Measurements from ENCODE around the gene CFL2.
"Not testable (repeated sequence)": the region's sequence is repeated elsewhere in the genome, so short reads cannot be mapped to it uniquely, and the experiment has no call there.

CFL2 gene

DNA sequence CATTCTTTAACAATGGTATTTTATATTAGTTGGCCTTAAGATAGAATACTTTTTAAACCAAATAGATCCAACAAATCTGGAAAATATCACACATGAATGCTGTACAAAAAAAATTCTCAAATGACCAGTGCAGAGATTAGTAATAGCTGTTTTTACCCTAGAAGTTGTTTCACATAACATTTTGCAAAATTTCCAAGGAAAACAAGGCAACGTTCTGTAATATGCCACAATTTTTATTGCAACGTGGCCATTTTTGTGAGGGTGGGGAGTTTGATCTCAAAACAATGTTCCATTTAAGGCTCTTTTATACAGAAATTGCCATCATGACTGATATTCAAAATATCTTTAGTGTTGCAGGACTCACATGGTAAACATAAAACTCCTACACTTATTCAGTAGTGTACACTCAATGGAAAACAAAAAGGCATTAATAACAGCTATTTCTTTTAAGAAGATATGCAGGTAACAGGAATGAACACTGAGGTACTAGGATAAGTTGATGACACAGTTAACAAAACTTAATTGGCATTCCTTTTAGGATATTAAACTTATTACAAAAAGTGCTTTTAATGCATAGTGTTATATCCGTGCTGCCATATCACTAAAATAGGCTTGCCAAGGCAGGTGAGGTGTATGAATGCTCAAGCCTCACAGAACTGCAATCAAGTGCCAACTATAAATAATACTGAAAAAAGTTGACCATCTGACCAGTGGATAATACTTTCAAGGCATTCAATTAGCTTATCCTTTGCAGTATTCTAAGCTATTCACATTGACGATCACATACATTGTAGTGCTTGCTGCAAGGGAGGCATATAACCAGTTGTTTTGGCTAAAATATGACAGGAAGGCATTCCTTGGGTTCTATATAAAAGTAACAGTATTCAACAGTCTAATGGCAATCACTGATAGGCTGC lies 2.3 kb downstream of the CFL2 start:
- peak in 1 of 51 donors; percentile 15 for DNase-seq

- DNase-seq = peak in 8 of 51 donors; percentile 2 to 61 (median 10)
Observed at GRCh38 chr14:34711169-34711568, 3.2 kb downstream of the CFL2 start.

GRCh38 chr14:34710744-34711143 lies 3.6 kb downstream of the CFL2 start:
- DNase-seq = no peak

- DNase-seq = peak in 1 of 51 donors; percentile 11
Observed at GRCh38 chr14:34710006-34710405, 4.4 kb downstream of the CFL2 start.

DNA sequence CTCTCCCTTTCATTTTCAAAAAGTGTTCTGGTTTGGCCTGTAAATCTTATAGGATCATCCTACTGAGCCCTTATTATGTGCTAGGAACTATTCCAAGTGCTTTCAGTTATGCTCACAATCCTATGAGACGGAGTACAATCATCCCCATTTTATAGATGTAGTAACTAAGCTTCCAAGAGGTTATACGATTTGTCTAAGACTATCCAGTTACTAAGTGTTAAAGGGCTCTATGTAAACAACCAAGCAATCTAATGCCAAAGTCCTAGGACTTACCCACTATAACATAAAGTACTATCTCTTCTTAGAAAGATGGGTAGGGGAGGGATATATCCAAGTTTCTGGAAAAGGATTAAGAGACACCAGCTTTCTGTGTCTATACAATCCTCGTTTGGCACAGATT lies 6.7 kb downstream of the CFL2 start:
- no peak for DNase-seq

DNA sequence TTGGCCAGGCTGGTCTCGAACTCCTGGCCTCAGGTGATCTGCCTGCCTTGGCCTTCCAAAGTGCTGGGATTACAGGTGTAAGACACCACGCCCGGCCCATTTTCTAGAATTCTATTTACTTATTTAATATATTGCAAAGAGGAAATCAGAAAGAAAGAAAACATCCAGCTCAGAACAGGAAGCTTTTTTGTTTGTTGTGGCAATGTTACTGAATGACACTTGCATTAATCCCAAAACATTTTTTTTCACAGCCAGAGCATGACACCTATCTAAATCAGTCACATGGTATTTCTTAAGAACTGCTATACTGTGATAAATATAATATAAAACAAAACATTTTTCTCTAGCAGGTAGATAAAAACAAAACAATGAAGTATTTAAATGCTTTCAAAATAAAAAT lies 12.6 kb downstream of the CFL2 start:
- no peak for DNase-seq

- DNase-seq = no peak
Observed at GRCh38 chr14:34700622-34701130, 13.7 kb downstream of the CFL2 start.

DNA sequence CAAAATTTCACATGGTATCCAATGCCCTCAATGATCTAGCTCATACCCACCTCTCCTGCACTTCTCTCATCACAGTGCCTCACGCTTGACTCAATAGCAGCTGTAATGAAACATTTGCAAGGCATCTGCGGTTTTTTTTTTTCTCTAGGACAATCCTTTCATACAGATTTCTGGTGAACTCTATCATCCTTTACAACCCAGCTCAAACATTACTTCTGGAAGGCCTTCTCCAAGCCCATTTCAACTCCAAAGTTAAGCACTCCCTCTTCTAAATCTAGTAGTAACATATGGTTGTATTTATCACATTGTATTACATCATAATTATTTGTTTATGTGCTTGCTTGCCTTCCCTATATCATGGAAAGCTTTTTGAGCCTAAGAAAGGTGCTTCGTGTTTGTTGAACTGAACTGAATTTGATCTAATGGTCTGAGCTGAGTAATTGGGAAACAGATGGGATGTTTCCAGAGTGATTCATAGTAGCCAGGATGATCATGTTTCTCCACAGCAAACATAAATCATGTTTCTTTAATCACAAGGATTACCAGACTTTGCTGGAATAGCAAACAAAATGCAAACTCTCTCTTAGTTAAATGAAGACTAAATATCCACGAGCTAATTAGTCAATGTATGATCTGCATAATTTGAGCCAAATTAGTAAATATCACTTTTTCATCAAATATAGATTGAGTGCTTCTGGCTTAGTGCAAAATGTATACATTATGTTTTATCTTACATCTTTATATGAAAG lies 14.3 kb downstream of the CFL2 start:
- no peak for DNase-seq

DNA sequence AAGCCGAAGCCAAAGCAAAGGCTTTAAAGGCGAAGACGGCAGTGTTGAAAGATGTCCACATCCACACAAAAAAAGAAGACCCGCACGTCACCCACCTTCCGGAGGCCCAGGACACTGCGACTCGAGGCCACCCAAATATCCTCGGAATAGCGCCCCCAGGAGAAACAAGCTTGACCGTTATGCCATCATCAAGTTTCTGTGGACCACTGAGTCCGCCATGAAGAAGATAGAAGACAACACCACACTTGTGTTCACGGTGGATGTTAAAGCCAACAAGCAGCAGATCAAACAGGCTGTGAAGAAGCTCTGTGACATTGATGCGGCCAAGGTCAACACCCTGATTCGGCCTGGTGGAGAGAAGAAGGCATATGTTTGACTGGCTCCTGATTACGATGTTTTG lies 20.2 kb downstream of the CFL2 start:
- not testable (repeated sequence) for DNase-seq

DNA sequence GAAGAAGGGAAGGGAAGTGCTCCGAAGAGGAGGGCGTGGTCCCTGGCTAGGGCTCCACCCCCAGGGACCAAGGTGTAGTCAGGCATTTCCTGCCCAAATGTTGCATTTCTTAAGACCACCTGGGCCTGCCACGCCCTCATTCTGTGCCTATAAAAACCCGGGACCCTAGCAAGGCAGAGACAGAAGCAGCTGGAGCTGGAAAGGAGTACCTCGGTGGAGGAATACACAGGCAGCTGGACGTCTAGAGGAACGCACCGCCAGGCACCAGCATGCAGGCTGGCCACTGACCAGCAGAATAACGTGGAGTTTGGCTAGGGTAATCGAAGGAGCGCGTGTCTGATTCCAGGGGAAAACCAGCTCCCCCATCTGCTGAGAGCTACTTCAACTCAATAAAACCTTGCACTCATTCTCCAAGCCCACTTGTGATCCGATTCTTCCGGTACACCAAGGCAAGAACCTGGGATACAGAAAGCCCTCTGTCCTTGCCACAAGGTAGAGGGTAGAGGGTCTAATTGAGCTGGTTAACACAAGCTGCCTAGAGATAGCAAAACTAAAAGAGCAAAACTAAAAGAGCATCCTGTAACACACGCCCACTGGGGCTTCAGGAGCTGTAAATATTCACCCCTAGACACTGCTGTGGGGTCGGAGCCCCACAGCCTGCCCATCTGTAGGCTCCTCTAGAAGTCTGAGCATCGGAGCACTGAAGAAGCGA lies 21.0 kb downstream of the CFL2 start:
- DNase-seq = peak in 2 of 51 donors; percentile 2 to 9

- DNase-seq = no peak
Observed at GRCh38 chr14:34692898-34693227, 21.5 kb downstream of the CFL2 start.

GRCh38 chr14:34692348-34692747 lies 22.0 kb downstream of the CFL2 start:
- no peak for DNase-seq

DNA sequence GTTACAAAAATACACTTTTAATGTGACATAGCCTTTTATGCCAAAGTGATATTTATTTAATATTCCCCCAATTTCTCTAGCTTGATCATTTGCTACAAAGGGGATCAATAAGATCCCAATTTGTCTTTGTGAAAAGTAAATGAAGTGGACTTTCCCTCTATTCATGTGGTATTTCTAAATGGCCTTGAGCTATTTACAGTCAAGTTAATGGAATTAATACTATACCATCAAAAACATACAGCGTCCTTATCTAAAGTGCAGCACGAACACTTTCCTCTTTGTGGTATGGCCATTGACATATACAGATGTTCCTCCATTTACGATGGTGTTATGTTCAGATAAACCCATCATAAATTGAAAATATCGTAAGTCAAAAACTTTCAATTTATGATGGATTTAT lies 23.2 kb downstream of the CFL2 start:
- DNase-seq = no peak

- no peak for DNase-seq
Observed at GRCh38 chr14:34688470-34689206, 25.8 kb downstream of the CFL2 start.

DNA sequence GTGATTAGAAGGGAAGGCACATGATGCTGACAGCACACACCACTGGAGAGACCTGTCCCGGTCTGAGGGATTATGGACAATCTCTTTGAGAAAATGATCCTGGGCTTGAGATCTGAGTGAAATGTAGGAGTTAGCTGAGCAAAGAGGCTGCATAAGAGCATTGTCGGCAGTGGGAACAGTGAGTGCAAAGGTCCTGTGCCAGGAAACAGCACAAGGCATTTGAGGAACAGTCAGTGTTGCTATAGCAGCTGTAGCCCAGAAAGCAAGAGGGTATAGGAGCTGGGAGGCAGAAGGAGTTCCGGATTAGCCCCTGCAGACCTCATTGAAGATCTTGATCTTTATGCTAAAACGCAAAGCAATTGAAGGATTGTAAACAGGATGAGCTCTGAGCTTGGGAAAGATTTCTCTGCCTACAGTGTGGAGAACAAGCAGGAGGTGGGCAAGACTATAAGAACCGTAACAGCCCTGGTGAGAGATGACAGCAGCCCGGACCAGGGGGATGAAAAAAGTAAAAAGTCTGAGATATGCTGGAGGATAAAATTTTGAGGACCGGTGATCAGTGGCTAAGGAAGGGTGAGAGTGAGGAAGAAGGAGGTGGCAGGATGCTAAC lies 28.5 kb downstream of the CFL2 start:
- DNase-seq = peak in 1 of 51 donors; percentile 8

- no peak for DNase-seq
Observed at GRCh38 chr14:34684578-34684977, 29.8 kb downstream of the CFL2 start.

GRCh38 chr14:34682787-34683321 lies 31.5 kb downstream of the CFL2 start:
- DNase-seq = no peak

GRCh38 chr14:34680806-34681479 lies 33.5 kb downstream of the CFL2 start:
- DNase-seq = no peak

- no peak for DNase-seq
Observed at GRCh38 chr14:34678735-34679134, 35.7 kb downstream of the CFL2 start.

DNA sequence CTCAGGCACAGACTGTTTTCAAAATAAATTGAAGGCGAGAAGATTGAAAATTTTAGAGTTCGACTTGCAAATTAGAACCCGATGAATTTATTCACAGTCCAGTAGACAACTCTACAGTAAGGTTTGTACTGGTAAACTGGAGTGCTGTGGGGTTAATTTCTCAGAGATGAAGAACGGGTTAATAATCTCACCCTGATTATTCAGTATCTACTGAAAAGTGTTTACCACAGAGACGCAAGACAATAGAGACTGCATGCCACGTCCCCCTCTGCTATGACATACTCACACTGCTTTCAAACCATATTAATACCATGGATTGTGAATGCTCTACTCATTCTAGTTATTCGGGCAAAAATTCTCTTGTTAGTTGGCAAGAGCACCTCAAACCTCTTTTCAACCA lies 36.1 kb downstream of the CFL2 start:
- DNase-seq = peak in 6 of 51 donors; percentile 1 to 27 (median 13)

All from hypothalamus (tissue), 51 donors.